Neural cell (in vitro differentiated cells): ENCODE measurements around the gene STON2.

Experiments used
- CTCF ChIP-seq: fragments of 450-650 bp; IDR thresholded peaks from 2 replicates; pipeline ENCODE4 v1.5.1; 2014; ENCODE audit warnings: antibody characterized with exemption, mild to moderate bottlenecking, moderate library complexity; ENCODE audit not compliant: poor library complexity, severe bottlenecking
- POLR2AphosphoS5 ChIP-seq: IDR thresholded peaks from 2 replicates; pipeline ENCODE4 v1.6.1; 2012
- TAF1 ChIP-seq: IDR thresholded peaks from 2 replicates; pipeline ENCODE4 v1.6.1; 2012; ENCODE audit warnings: low read depth

- no peak for TF ChIP-seq TAF1
- no peak for TF ChIP-seq CTCF
- TF ChIP-seq POLR2AphosphoS5, result no peak
These were observed 84.8 kb downstream of the STON2 start for GRCh38 chr14:81315341-81315740.
